ENCODE measurements around the gene FKBP7.

Gene FKBP7

DNA sequence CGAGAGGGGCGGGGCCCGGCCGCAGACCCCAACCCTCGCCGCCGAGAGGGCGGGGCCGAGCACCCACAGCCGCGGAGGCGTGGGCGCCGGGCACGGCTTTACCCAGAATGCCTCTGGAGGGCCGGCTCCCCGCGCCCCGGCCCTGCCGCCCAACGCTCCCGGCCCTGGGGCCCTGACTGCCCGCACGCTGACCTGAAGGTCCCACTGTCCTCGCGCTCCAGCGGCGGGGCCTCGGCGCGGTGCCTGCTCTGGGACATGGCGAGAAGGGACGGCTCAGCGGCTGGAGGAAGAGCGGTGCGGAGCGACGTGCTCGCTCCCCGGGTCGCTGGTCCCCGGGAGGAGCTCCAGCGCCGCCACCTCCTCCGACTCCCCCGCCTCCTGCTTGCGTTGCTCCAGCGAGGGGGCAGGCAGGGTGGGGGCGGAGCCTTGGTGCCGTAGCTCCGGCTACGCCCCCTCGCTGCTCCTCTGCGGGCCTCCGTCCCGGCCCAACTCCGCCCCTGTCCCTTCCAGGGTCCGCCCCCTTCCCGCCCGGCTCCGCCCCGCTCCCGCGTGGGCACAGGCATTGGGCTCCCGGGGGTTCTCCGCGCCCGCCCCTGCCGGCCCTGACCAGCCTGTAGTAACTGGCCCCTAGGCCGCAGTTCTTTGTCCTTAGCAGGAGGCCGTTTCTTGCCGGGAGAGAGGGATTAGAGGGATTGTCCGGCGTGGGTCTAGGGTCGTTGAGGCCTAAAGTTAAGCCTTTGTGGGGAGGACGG lies 27.4 kb downstream of the FKBP7 start, which contains the start of the genes PJVK and PRKRA:
Gene PJVK, plus strand, starts transcription at position 605 of the 752 bp plus-strand sequence. CDS start 2,032 bp downstream, outside the sequence.
Gene PRKRA, minus strand, starts transcription at position 402 of the 752 bp plus-strand sequence. Its CDS starts 145 bp downstream, at position 257.
- peak; percentile 91 for TF ChIP-seq POLR2AphosphoS5 (IDR thresholded peaks at IDR 0.05; ENCODE audit: low read depth, low read length)
- no peak for TF ChIP-seq FOXP2 (optimal IDR thresholded peaks at IDR 0.05; ENCODE audit: borderline replicate concordance, extremely low read depth, extremely low read length, insufficient read depth)
- TF ChIP-seq TAF1 (IDR thresholded peaks at IDR 0.05; ENCODE audit: borderline replicate concordance, insufficient read depth, low read length): no peak
- peak; percentile 59; the same call in 1 of the 2 replicates for TF ChIP-seq SIN3A (IDR thresholded peaks at IDR 0.05; ENCODE audit: borderline replicate concordance, insufficient read depth, low read length)
- TF ChIP-seq, protein P1, sequence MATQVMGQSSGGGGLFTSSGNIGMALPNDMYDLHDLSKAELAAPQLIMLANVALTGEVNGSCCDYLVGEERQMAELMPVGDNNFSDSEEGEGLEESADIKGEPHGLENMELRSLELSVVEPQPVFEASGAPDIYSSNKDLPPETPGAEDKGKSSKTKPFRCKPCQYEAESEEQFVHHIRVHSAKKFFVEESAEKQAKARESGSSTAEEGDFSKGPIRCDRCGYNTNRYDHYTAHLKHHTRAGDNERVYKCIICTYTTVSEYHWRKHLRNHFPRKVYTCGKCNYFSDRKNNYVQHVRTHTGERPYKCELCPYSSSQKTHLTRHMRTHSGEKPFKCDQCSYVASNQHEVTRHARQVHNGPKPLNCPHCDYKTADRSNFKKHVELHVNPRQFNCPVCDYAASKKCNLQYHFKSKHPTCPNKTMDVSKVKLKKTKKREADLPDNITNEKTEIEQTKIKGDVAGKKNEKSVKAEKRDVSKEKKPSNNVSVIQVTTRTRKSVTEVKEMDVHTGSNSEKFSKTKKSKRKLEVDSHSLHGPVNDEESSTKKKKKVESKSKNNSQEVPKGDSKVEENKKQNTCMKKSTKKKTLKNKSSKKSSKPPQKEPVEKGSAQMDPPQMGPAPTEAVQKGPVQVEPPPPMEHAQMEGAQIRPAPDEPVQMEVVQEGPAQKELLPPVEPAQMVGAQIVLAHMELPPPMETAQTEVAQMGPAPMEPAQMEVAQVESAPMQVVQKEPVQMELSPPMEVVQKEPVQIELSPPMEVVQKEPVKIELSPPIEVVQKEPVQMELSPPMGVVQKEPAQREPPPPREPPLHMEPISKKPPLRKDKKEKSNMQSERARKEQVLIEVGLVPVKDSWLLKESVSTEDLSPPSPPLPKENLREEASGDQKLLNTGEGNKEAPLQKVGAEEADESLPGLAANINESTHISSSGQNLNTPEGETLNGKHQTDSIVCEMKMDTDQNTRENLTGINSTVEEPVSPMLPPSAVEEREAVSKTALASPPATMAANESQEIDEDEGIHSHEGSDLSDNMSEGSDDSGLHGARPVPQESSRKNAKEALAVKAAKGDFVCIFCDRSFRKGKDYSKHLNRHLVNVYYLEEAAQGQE (IDR thresholded peaks at IDR 0.05; ENCODE audit: insufficient read depth in 1 of 2, low read depth in 2 of 2, low read length in 2 of 2): peak in 1 of 2 experiments; percentile 36; a peak in 1 of 4 replicates

DNA sequence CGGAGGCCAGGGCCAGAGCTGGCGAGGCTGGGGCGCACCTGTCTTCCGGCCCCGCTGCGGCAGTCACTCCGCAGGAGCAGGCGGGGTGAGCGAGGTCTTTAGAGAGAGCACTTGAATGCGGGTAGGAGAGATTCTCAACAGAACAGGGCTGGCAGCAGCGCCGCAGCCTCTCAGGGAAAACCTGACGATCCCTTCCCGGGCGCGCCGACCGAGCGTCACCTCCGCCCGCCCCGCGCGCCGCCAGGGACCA lies 28.0 kb downstream of the FKBP7 start:
- no peak for TF ChIP-seq FOXP2 (optimal IDR thresholded peaks at IDR 0.05; ENCODE audit: borderline replicate concordance, extremely low read depth, extremely low read length, insufficient read depth)
- TF ChIP-seq, protein P1 (IDR thresholded peaks at IDR 0.05; ENCODE audit: insufficient read depth in 1 of 2, low read depth in 2 of 2, low read length in 2 of 2): no peak
- no peak for TF ChIP-seq SIN3A (IDR thresholded peaks at IDR 0.05; ENCODE audit: borderline replicate concordance, insufficient read depth, low read length)
- no peak for TF ChIP-seq POLR2AphosphoS5 (IDR thresholded peaks at IDR 0.05; ENCODE audit: low read depth, low read length)
- TF ChIP-seq TAF1 (IDR thresholded peaks at IDR 0.05; ENCODE audit: borderline replicate concordance, insufficient read depth, low read length): no peak

DNA sequence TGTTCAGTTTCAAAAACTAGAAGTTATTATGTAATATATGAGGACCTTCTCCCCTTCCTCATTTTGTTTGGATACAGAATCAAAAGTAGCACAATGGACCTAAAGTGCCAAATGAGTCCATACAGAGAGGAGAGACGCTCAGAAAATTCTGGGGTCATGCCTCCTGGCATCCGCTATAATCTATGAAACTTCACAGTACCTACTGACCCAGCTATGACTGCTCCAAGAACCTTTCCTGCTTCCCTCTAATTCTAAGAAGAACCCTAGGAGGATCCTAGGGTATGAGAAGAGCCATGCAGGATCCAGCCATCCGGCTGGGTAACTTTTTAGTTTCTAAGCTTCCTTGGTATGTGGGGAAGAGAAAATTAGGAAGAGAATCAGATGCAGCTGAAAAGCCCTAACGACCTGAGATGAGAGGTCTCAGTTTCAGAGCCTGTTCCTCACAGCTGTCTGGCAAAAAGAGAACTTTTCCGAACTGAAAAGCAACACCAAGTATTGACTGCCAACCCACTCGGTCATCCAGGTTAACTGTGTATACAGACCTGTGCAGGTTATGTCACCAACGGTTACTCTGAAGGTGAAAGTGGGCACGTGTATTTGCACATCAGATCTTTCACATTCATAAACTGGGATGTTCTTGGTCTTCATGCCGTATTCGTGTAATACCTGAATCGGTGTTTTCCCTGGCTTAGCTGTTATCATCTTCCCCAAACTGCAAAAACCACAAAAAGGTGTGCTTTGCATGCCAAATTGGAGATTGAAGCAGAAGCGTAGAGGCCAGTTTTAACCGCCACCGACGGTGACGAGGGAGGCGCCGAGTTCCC lies 28.5 kb downstream of the FKBP7 start:
- no peak for TF ChIP-seq TAF1 (IDR thresholded peaks at IDR 0.05; ENCODE audit: borderline replicate concordance, insufficient read depth, low read length)
- TF ChIP-seq, protein P1 (IDR thresholded peaks at IDR 0.05; ENCODE audit: insufficient read depth in 1 of 2, low read depth in 2 of 2, low read length in 2 of 2): no peak
- TF ChIP-seq SIN3A (IDR thresholded peaks at IDR 0.05; ENCODE audit: borderline replicate concordance, insufficient read depth, low read length): no peak
- TF ChIP-seq FOXP2 (optimal IDR thresholded peaks at IDR 0.05; ENCODE audit: borderline replicate concordance, extremely low read depth, extremely low read length, insufficient read depth): no peak
- TF ChIP-seq POLR2AphosphoS5 (IDR thresholded peaks at IDR 0.05; ENCODE audit: low read depth, low read length): no peak

DNA sequence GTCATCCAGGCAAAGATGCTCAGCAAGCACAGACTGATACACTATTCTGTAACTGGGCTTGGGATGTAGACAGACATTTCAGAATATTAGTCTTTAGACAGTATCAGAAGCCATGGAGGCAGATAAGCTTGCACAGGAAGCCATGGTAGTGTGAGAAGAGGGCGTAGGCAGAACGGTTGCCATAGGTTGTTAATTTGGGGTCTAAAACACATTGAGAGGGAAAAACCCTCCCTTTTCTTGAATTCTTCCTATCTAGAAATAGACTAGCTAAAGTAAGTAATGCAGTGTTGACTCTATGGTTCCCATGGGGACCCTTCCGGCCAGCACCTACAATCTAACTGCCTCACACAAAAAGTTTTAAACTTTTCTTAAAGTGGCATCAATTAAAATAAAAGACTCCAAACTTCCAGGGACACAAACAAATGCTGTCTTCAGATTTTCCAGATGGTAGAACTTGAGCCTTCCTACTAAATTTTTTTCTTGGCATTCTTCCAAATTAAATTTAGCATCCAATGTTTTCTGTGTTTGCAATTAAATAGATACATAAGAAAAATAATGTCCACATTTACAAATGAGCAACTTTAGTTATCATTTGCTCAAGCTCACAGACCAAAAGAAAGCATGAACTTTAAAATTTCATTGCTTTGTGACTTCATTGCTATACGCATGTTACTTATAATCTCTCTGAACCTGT lies 29.3 kb downstream of the FKBP7 start:
- TF ChIP-seq FOXP2 (optimal IDR thresholded peaks at IDR 0.05; ENCODE audit: borderline replicate concordance, extremely low read depth, extremely low read length, insufficient read depth) (no peak), SIN3A (IDR thresholded peaks at IDR 0.05; ENCODE audit: borderline replicate concordance, insufficient read depth, low read length) (no peak), TAF1 (IDR thresholded peaks at IDR 0.05; ENCODE audit: borderline replicate concordance, insufficient read depth, low read length) (no peak)
- TF ChIP-seq, protein P1 (IDR thresholded peaks at IDR 0.05; ENCODE audit: insufficient read depth in 1 of 2, low read depth in 2 of 2, low read length in 2 of 2): no peak

Data from PFSK-1 (cell line).